Body of pancreas (tissue), 4 donors: Measurements from ENCODE around the gene DTX1. TPM values are rescaled to one million over a fixed set of nuclear protein-coding genes. Genes with fewer than 3 reads are reported as not detected.

Experiments
- ATAC-seq: fragments of 150-250 bp; one replicate; pipeline ENCODE4 v1.9.1; 2016
- DNase-seq, 4 donors: peaks; one replicate each; pipeline ENCODE4 v3.0.0-alpha.2; 2019
- H3K27ac ChIP-seq, 4 donors: fragments of 200-600 bp; sonication (generic); 1 replicate in 3 of 4; 2 replicates in 1 of 4; pipeline versions ENCODE4 v1.5.1 to v1.6.1; 2016 to 2019; ENCODE audit warnings: mild to moderate bottlenecking in 1 of 4, mixed read lengths in 1 of 4, moderate library complexity in 1 of 4
- H3K27me3 ChIP-seq, 2 donors: fragments of 200-600 bp; sonication (generic); one replicate each; pipeline ENCODE4 v1.6.0; 2016; ENCODE audit warnings: mild to moderate bottlenecking in 1 of 2
- H3K36me3 ChIP-seq, 2 donors: fragments of 200-600 bp; sonication (generic); replicated peaks in 1 of 2; 2 replicates each; pipeline ENCODE4 v1.5.1; 2016; ENCODE audit warnings: low read depth in 2 of 2; ENCODE audit not compliant: insufficient read depth in 1 of 2
- H3K4me1 ChIP-seq: fragments of 200-600 bp; sonication (generic); one replicate; pipeline ENCODE4 v1.6.0; 2016
- H3K4me3 ChIP-seq, 2 donors: fragments of 200-600 bp; sonication (generic); 1 replicate in 1 of 2; 2 replicates in 1 of 2; pipeline ENCODE4 v1.5.1; 2016 to 2019
- H3K9me3 ChIP-seq, 3 donors: fragments of 200-600 bp; sonication (generic); 1 replicate in 2 of 3; 2 replicates in 1 of 3; pipeline ENCODE4 v1.5.1; 2016
- POLR2A ChIP-seq, 3 donors: fragments of 450-650 bp; IDR thresholded peaks; one replicate each; pipeline ENCODE4 v1.6.1; 2016; ENCODE audit warnings: antibody characterized with exemption in 3 of 3, mild to moderate bottlenecking in 2 of 3
- WGBS, 2 donors: methylation state at CpG; one replicate each; pipeline ENCODE4 v1.1.5; 2017; 5-methylcytosine and 5-hydroxymethylcytosine counted together
- intact Hi-C: fragments of 100-400 bp; cut with DNase I; formaldehyde crosslinking; loops from one replicate; pipeline ENCODE4 v1.15.1; 2023
- total RNA-seq, 2 donors: library from RNA; depleted of rRNA; stranded (reverse); fragments of >200 nt; gene quantifications; one replicate each; pipeline ENCODE4 v1.1.0, GENCODE V29; 2016
- TF ChIP-seq, protein P1 (sequence below), 7 experiments: fragments of 450-650 bp in 4 of 7; fragments of 200-600 bp in 3 of 7; sonication (generic) in 3 of 7; IDR thresholded peaks; one replicate each; pipeline ENCODE4 v1.5.1; 2016 to 2019; ENCODE audit warnings: antibody characterized with exemption in 7 of 7

The DTX1 gene
- total RNA-seq, 2 donors from 2014 or later = 11.9 to 17.5 TPM

GRCh38 chr12:113119980-113120669 lies 63.6 kb downstream of the DTX1 start:
- ATAC-seq = no peak
- Histone ChIP-seq H3K27me3 (no peaks in the 10 kb centered on the region), H3K4me1 (no peaks in the 10 kb centered on the region), H3K36me3 (no peaks in the 10 kb centered on the region), H3K9me3 (no peaks in the 10 kb centered on the region), H3K4me3 (no peak overlapping the region), H3K27ac (no peak overlapping the region)
- DNase-seq = no peak
- WGBS, 2 donors = 31 to 50% methylated on average over 4 of the region's 4 CpGs
- TF ChIP-seq, protein P1, sequence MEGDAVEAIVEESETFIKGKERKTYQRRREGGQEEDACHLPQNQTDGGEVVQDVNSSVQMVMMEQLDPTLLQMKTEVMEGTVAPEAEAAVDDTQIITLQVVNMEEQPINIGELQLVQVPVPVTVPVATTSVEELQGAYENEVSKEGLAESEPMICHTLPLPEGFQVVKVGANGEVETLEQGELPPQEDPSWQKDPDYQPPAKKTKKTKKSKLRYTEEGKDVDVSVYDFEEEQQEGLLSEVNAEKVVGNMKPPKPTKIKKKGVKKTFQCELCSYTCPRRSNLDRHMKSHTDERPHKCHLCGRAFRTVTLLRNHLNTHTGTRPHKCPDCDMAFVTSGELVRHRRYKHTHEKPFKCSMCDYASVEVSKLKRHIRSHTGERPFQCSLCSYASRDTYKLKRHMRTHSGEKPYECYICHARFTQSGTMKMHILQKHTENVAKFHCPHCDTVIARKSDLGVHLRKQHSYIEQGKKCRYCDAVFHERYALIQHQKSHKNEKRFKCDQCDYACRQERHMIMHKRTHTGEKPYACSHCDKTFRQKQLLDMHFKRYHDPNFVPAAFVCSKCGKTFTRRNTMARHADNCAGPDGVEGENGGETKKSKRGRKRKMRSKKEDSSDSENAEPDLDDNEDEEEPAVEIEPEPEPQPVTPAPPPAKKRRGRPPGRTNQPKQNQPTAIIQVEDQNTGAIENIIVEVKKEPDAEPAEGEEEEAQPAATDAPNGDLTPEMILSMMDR (IDR thresholded peaks at IDR 0.05) = no peak
- no peak for TF ChIP-seq POLR2A (IDR thresholded peaks at IDR 0.05)
- intact Hi-C loops = no loop called here

GRCh38 chr12:113120670-113121370 lies 64.3 kb downstream of the DTX1 start:
- 60 to 63% methylated on average over 3 of the region's 3 CpGs for WGBS, 2 donors

GRCh38 chr12:113127791-113128199 lies 71.3 kb downstream of the DTX1 start:
- H3K36me3 ChIP-seq = no peaks in the 10 kb centered on the region
- no peaks in the 10 kb centered on the region for H3K9me3 ChIP-seq
- intact Hi-C loops = no loop called here
- H3K27me3 ChIP-seq = no peaks in the 10 kb centered on the region
- no peak overlapping the region for H3K4me3 ChIP-seq
- ATAC-seq (no peak), DNase-seq (no peak)
- no peaks in the 10 kb centered on the region for H3K4me1 ChIP-seq
- no peak overlapping the region for H3K27ac ChIP-seq
- TF ChIP-seq, protein P1 (IDR thresholded peaks at IDR 0.05) = no peak
- no peak for TF ChIP-seq POLR2A (IDR thresholded peaks at IDR 0.05)
- 27 to 49% methylated on average over 12 to 13 of the region's 15 CpGs for WGBS, 2 donors

More at GRCh38 chr12:113120670-113121370, 64.3 kb downstream of the DTX1 start:
- intact Hi-C loops = no loop called here
- ATAC-seq = no peak
- no peaks in the 10 kb centered on the region for H3K9me3 ChIP-seq
- DNase-seq = no peak
- no peaks in the 10 kb centered on the region for H3K4me1 ChIP-seq
- no peaks in the 10 kb centered on the region for H3K36me3 ChIP-seq
- H3K27me3 ChIP-seq = no peaks in the 10 kb centered on the region
- no peak overlapping the region for H3K27ac ChIP-seq
- H3K4me3 ChIP-seq = no peak overlapping the region
- no peak for TF ChIP-seq POLR2A (IDR thresholded peaks at IDR 0.05)
- TF ChIP-seq, protein P1 (IDR thresholded peaks at IDR 0.05) = no peak

DNA sequence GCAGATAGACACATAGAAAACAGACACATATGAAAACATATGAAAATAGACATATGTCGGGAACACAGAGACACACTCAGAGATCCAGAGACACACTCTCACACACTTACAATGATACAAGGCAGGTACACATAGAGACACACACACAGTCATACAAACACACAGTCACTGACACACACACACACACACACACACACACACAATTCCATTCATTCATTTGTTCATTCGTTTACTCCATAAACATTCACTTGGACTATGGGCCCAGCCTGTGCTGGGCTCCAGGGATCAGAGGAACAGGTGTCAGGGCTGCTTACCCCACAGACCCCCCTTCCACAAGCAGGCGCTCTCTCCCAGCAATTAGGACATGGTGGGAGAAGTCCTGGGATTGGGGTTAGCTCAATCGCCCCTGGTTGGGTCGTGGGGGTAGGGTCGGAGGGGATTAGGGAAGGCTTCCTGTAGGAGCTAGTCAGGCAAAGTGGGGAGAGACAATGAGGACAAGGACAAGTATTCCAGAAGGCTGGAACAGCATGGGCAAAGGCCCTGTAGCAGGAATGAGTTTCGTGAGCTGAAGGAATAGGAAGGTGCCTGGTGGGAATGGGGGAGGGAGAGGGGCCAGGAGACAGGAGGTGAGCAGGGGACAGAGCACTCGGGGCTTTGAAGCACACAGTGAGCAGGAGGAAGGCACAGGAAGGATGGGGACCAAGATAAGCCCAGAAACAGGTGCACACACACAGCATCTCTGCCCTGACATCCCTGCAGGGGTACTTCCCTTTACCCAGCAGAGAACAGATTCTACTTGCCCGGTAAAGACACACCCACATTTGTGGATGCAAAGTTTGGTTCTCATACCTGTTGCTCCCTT lies 72.5 kb downstream of the DTX1 start:
- no peak for ATAC-seq
- no peaks in the 10 kb centered on the region for H3K27me3 ChIP-seq
- no peaks in the 10 kb centered on the region for H3K9me3 ChIP-seq
- H3K4me1 ChIP-seq = peaks cover 1% of the 10 kb centered on the region
- TF ChIP-seq, protein P1 (IDR thresholded peaks at IDR 0.05) = no peak
- TF ChIP-seq POLR2A (IDR thresholded peaks at IDR 0.05) = no peak
- no peak for DNase-seq
- no peaks in the 10 kb centered on the region for H3K36me3 ChIP-seq
- H3K4me3 ChIP-seq = no peak overlapping the region
- intact Hi-C loops = no loop called here
- no peak overlapping the region for H3K27ac ChIP-seq
- 59 to 67% methylated on average over 9 of the region's 9 CpGs for WGBS, 2 donors
